Activated CD4-positive, alpha-beta T cell treated with anti-CD3 and anti-CD28 coated beads, Interleukin-2, Interleukin-4, amounts not matched to agents 100 ng/mL and 50 ng/mL, durations not matched to agents 16 hours and 8 hours (primary cell): ENCODE measurements around the gene LRRIQ1.
"Not testable (repeated sequence)": the region's sequence is repeated elsewhere in the genome, so short reads cannot be mapped to it uniquely, and the experiment has no call there.

Experiments
- DNase-seq: peaks from one replicate; pipeline ENCODE4 v3.0.0-alpha.2; 2020; ENCODE audit warnings: low spot score

The LRRIQ1 gene

GRCh38 chr12:85186236-85186635 is 150.1 kb downstream of the LRRIQ1 start:
- DNase-seq = no peak

GRCh38 chr12:85188619-85189018 is 152.5 kb downstream of the LRRIQ1 start:
- DNase-seq = no peak

- no peak for DNase-seq
These were observed 154.6 kb downstream of the LRRIQ1 start for GRCh38 chr12:85190728-85191127.

- DNase-seq = not testable (repeated sequence)
These were observed 167.7 kb downstream of the LRRIQ1 start for GRCh38 chr12:85203809-85204208.

GRCh38 chr12:85206543-85206942 is 170.4 kb downstream of the LRRIQ1 start:
- DNase-seq = no peak

GRCh38 chr12:85224339-85224738 is 188.2 kb downstream of the LRRIQ1 start:
- DNase-seq = not testable (repeated sequence)

GRCh38 chr12:85225501-85225900 is 189.3 kb downstream of the LRRIQ1 start:
- no peak for DNase-seq

- no peak for DNase-seq
These were observed 201.2 kb downstream of the LRRIQ1 start for GRCh38 chr12:85237327-85237726.

GRCh38 chr12:85244561-85244960 is 208.4 kb downstream of the LRRIQ1 start:
- no peak for DNase-seq

- DNase-seq = no peak
These were observed 217.7 kb downstream of the LRRIQ1 start for GRCh38 chr12:85253853-85254252.

- no peak for DNase-seq
These were observed 221.5 kb downstream of the LRRIQ1 start for GRCh38 chr12:85257671-85258070.

GRCh38 chr12:85260447-85260846 is 224.3 kb downstream of the LRRIQ1 start:
- no peak for DNase-seq

GRCh38 chr12:85260896-85261295 is 224.7 kb downstream of the LRRIQ1 start:
- DNase-seq = no peak

GRCh38 chr12:85266356-85266755 is 230.2 kb downstream of the LRRIQ1 start:
- DNase-seq = no peak

GRCh38 chr12:85273381-85274314 is 237.5 kb downstream of the LRRIQ1 start:
- no peak for DNase-seq

GRCh38 chr12:85274315-85274651 is 238.1 kb downstream of the LRRIQ1 start:
- no peak for DNase-seq

- no peak for DNase-seq
These were observed 239.2 kb downstream of the LRRIQ1 start for GRCh38 chr12:85275374-85275773.

- DNase-seq = no peak
These were observed 241.0 kb downstream of the LRRIQ1 start for GRCh38 chr12:85277191-85277590.

- no peak for DNase-seq
These were observed 241.9 kb downstream of the LRRIQ1 start for GRCh38 chr12:85277900-85278597.

- no peak for DNase-seq
These were observed 242.7 kb downstream of the LRRIQ1 start for GRCh38 chr12:85278598-85279448.

GRCh38 chr12:85279449-85280164 is 243.5 kb downstream of the LRRIQ1 start:
- no peak for DNase-seq
